ENCODE measurements around the gene PACS1.

PACS1 gene

DNA sequence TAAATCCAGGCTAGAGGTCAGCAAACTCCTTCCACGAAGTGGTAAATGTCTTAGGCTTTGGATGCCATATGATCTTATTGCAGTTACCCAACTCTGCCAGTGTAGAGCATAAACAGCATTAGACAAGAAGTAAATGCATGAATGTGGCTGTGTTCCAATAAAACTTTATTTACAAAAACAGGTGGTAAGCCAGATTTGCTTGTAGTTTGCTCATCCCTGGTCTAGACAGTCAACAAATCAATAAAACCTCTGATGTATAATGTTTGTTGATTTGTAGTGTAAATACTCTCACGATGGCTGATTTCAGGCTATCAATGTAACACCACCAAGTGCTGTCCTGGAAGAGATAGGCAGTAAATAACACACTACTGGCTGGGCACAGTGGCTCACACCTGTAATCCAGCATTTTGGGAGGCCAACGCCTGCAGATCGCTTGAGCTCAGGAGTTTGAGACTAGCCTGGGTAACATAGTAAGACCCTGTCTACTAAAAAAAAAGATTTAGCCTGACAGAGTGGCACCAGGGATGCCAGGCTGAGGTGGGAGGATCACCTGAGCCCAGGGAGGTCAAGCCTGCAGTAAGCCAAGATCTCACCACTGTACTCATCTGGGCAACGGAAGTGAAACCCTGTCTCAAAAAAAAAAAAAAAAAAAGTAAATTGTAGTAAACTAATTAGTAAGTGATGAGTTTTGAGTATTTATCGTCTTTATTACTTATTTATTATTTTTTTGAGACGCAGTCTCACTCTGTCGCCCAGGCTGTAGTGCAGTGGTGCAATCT is 36.9 kb upstream of the PACS1 start:
- POLR2A ChIA-PET: no interaction called here
- no peak for DNase-seq (ENCODE audit: low read depth, low spot score)
- CTCF ChIA-PET: interaction anchor here (0.7 to 5.6 kb wide), 4 partner anchors 9 to 127 kb away, joined by 3 to 58 read pairs (median 4); no protein-coding TSS in a partner anchor

DNA sequence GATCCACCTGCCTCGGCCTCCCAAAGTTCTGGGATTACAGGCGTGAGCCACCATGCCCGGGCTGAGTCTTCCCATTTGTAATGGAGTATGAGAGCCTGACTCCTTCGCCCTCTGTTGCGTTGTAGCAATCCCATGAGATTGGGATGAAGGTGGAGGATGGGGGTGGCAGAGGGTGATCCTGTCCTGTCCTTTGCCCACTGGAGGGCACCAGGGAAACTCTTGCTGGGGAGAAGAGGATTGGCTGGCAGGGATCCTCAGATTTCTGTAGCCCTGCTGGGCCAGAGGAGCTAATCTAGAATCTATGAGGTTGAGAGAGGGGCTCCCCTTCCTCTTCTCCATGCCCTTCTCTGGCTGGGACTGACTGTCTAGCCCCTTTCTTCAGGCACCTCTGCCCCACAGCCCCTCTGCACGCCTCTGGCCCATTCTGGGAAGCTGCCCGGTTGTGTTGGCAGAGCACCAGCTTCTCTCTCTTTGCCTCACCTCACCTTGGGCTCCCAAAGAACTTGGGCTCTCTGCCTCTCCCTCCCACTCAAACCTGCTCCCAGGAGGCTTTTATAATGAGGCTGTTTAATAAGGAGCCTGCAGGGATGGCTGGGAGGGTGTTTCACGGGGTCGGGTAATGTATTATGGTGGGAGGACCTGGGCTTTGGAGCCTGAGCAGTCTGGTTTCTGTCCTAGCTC is 34.3 kb upstream of the PACS1 start:
- POLR2A ChIA-PET: no interaction called here
- CTCF ChIA-PET: interaction anchor here (0.9 to 5.6 kb wide), 6 partner anchors 8 to 46 kb away, joined by 3 to 58 read pairs (median 7); partner anchors contain the start of gene CATSPER1

More for the DNA sequence above, 36.9 kb upstream of the PACS1 start:
- H3K4me3 ChIP-seq (ENCODE audit: low read depth, low read length): no peak overlapping the region
- TF ChIP-seq, protein P1, sequence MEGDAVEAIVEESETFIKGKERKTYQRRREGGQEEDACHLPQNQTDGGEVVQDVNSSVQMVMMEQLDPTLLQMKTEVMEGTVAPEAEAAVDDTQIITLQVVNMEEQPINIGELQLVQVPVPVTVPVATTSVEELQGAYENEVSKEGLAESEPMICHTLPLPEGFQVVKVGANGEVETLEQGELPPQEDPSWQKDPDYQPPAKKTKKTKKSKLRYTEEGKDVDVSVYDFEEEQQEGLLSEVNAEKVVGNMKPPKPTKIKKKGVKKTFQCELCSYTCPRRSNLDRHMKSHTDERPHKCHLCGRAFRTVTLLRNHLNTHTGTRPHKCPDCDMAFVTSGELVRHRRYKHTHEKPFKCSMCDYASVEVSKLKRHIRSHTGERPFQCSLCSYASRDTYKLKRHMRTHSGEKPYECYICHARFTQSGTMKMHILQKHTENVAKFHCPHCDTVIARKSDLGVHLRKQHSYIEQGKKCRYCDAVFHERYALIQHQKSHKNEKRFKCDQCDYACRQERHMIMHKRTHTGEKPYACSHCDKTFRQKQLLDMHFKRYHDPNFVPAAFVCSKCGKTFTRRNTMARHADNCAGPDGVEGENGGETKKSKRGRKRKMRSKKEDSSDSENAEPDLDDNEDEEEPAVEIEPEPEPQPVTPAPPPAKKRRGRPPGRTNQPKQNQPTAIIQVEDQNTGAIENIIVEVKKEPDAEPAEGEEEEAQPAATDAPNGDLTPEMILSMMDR (IDR thresholded peaks at IDR 0.05; ENCODE audit: insufficient read depth, low read length, missing control alignments): no peak

DNA sequence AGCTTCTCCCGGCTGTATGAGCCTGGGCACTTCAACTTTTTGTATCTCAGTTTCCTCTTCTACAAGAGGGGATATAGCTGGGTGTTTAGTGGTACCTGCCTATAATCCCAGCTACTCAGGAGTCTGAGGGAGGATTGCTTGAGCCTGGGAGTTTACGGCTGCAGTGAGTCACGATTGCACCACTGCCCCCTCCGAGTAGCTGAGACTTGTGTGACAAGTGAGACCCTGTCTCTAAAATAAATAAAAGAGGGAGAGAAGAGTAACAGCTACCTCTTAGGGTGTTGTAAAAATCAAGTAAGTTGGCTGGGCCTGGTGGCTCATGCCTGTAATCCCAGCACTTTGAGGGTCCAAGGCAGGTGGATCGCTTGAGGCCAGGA is 33.8 kb upstream of the PACS1 start:
- TF ChIP-seq, protein P1 (IDR thresholded peaks at IDR 0.05; ENCODE audit: insufficient read depth, low read length, missing control alignments): no peak
- POLR2A ChIA-PET: no interaction called here
- CTCF ChIA-PET: interaction anchor here (1.5 to 5.6 kb wide), 5 partner anchors 10 to 46 kb away, joined by 3 to 58 read pairs (median 9); partner anchors contain the start of gene CATSPER1
- no peak overlapping the region for H3K4me3 ChIP-seq (ENCODE audit: low read depth, low read length)
- no peak for DNase-seq (ENCODE audit: low read depth, low spot score)

More for the DNA sequence above, 34.3 kb upstream of the PACS1 start:
- H3K4me3 ChIP-seq (ENCODE audit: low read depth, low read length): no peak overlapping the region
- DNase-seq (ENCODE audit: low read depth, low spot score): no peak
- TF ChIP-seq, protein P1 (IDR thresholded peaks at IDR 0.05; ENCODE audit: insufficient read depth, low read length, missing control alignments): no peak

DNA sequence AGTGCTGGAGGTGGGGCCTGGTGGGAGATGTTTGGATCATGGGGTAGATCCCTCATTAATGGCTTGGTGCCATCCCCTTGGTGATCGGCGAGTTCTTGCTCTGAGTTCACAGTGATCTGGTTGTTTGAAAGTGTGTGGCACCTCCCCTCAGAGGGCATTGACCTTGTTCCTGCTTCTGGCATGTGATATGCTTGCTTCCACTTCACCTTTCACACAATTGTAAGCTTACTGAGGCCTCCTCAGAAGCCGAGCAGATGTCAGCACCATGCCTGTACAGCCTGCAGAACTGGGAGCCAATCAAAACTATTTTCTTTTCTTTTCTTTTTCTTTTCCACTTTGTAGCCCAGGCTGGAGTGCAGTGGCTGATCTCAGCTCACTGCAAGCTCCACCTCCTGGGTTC is 32.7 kb upstream of the PACS1 start:
- POLR2A ChIA-PET: no interaction called here
- no peak for DNase-seq (ENCODE audit: low read depth, low spot score)
- TF ChIP-seq, protein P1 (IDR thresholded peaks at IDR 0.05; ENCODE audit: insufficient read depth, low read length, missing control alignments): no peak
- CTCF ChIA-PET: interaction anchor here (1.0 to 5.6 kb wide), 4 partner anchors 8 to 14 kb away, joined by 4 to 58 read pairs (median 30); partner anchors contain the start of gene CATSPER1
- no peak overlapping the region for H3K4me3 ChIP-seq (ENCODE audit: low read depth, low read length)

DNA sequence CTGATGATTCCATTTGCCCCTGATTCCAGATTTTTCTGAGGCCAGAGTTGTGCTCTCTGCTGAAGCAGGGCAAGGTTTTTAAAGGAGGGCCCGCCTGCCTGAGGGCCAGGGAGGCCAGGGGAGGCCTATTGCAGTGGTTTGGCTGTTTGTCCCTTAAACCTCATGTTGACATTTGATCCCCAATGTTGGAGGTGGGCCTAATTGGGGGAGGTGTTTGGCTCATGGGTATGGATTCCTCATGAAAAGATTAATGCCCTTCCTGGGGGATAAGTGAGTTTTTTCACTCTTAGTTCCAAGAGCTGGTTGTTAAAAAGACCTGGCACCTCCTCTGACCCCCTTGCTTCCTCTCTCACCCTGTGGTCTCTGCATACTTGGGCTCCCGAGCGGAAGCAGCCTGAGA is 30.3 kb upstream of the PACS1 start:
- no peak for DNase-seq (ENCODE audit: low read depth, low spot score)
- POLR2A ChIA-PET: no interaction called here
- CTCF ChIA-PET: interaction anchor here (1.0 to 5.4 kb wide), 5 partner anchors 10 to 28 kb away, joined by 3 to 56 read pairs (median 7); partner anchors contain the start of genes CATSPER1, GAL3ST3 and SF3B2
- H3K4me3 ChIP-seq (ENCODE audit: low read depth, low read length): no peak overlapping the region
- TF ChIP-seq, protein P1 (IDR thresholded peaks at IDR 0.05; ENCODE audit: insufficient read depth, low read length, missing control alignments): no peak
